Lung microvascular endothelial cell (primary cell): ENCODE data around the gene MAP3K14. TPM values are rescaled to one million over a fixed set of nuclear protein-coding genes. Genes with fewer than 3 reads are reported as not detected.
"Not testable (repeated sequence)": the region's sequence is repeated elsewhere in the genome, so short reads cannot be mapped to it uniquely, and the experiment has no call there.

ENCODE experiments used
- DNase-seq, 2 donors: peaks; one replicate each; pipeline versions ENCODE4 v3.0.0 to v3.0.0-alpha.2; 2010; ENCODE audit warnings: low read depth in 2 of 2
- total RNA-seq: library from RNA; depleted of rRNA; stranded (reverse); fragments of >200 nt; gene quantifications from 2 replicates; pipeline ENCODE4 v1.2.1, GENCODE V29; 2014

The MAP3K14 gene
- total RNA-seq, 1 donor from 2014 or later, result 1.8 TPM

- DNase-seq, result no peak
Measured at GRCh38 chr17:45260204-45260783, 56.5 kb downstream of the MAP3K14 start.

- DNase-seq, result no peak
Measured at GRCh38 chr17:45258981-45259380, 57.8 kb downstream of the MAP3K14 start.

GRCh38 chr17:45257115-45257514 is 59.7 kb downstream of the MAP3K14 start:
- DNase-seq, result no peak

- no peak for DNase-seq
Measured at GRCh38 chr17:45256114-45256966, 60.5 kb downstream of the MAP3K14 start.

- DNase-seq, result no peak
Measured at GRCh38 chr17:45255358-45255757, 61.5 kb downstream of the MAP3K14 start.

GRCh38 chr17:45253879-45254278 is 62.9 kb downstream of the MAP3K14 start:
- no peak for DNase-seq

- DNase-seq, result not testable (repeated sequence)
Measured at GRCh38 chr17:45253237-45253636, 63.6 kb downstream of the MAP3K14 start.

GRCh38 chr17:45251931-45252330 is 64.9 kb downstream of the MAP3K14 start:
- peak in 1 of 2 donors; percentile 64 for DNase-seq

- no peak for DNase-seq
Measured at GRCh38 chr17:45248132-45248957, 68.5 kb downstream of the MAP3K14 start.

GRCh38 chr17:45247429-45248131 is 69.2 kb downstream of the MAP3K14 start:
- peak; percentile 16 to 46 for DNase-seq

GRCh38 chr17:45246861-45247428 is 69.9 kb downstream of the MAP3K14 start:
- DNase-seq, result peak; percentile 14 to 29

GRCh38 chr17:45246338-45246737 is 70.5 kb downstream of the MAP3K14 start:
- no peak for DNase-seq

- no peak for DNase-seq
Measured at GRCh38 chr17:45244725-45245656, 71.8 kb downstream of the MAP3K14 start.

GRCh38 chr17:45243750-45244149 is 73.1 kb downstream of the MAP3K14 start:
- DNase-seq, result no peak

GRCh38 chr17:45242029-45242414 is 74.8 kb downstream of the MAP3K14 start:
- no peak for DNase-seq

- no peak for DNase-seq
Measured at GRCh38 chr17:45241328-45242028, 75.3 kb downstream of the MAP3K14 start.

GRCh38 chr17:45240905-45241327 is 75.9 kb downstream of the MAP3K14 start:
- DNase-seq, result no peak

- no peak for DNase-seq
Measured at GRCh38 chr17:45238155-45238774, 78.6 kb downstream of the MAP3K14 start.

GRCh38 chr17:45237686-45238085 is 79.1 kb downstream of the MAP3K14 start:
- no peak for DNase-seq
